Renal pelvis (tissue), 4 donors: Measurements from ENCODE around the gene CACTIN. TPM values are rescaled to one million over a fixed set of nuclear protein-coding genes. Genes with fewer than 3 reads are reported as not detected.
A peak's percentile ranks its signal among the peaks of the same experiment; 100 is the strongest.
"Not testable (repeated sequence)": the region's sequence is repeated elsewhere in the genome, so short reads cannot be mapped to it uniquely, and the experiment has no call there.

ENCODE experiments used
- DNase-seq: peaks from one replicate; pipeline ENCODE4 v3.0.0-alpha.2; 2013
- polyA plus RNA-seq, 3 donors: library from polyadenylated mRNA; unstranded; fragments of 120-200 nt; gene quantifications; one replicate each; pipeline ENCODE4 v1.2.1, GENCODE V29; 2013; ENCODE audit not compliant: insufficient read length in 3 of 3

CACTIN gene
- polyA plus RNA-seq, 3 donors = 27.4 to 30.2 (median 30.0) TPM

DNA sequence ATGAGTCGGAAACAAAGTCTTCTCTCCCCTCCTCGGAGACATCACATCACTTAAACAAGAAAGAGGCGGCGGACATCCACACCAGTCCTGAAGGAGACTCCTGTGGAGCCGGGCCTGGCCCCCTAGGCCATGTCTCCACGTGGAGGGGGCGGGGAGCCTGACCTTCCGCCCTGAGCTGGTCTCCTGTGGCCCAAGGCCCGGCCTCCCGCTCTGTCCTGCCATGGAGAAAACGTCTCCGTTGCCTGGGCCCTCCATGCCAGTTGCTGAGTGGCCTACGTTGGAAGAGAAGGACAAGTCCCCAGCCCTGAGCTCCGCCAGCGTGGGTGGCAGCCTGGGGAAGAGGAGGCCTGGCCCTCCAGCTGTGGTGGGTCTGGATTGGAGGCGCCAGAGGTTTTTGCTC is 5.5 kb upstream of the CACTIN start:
- DNase-seq = no peak

DNA sequence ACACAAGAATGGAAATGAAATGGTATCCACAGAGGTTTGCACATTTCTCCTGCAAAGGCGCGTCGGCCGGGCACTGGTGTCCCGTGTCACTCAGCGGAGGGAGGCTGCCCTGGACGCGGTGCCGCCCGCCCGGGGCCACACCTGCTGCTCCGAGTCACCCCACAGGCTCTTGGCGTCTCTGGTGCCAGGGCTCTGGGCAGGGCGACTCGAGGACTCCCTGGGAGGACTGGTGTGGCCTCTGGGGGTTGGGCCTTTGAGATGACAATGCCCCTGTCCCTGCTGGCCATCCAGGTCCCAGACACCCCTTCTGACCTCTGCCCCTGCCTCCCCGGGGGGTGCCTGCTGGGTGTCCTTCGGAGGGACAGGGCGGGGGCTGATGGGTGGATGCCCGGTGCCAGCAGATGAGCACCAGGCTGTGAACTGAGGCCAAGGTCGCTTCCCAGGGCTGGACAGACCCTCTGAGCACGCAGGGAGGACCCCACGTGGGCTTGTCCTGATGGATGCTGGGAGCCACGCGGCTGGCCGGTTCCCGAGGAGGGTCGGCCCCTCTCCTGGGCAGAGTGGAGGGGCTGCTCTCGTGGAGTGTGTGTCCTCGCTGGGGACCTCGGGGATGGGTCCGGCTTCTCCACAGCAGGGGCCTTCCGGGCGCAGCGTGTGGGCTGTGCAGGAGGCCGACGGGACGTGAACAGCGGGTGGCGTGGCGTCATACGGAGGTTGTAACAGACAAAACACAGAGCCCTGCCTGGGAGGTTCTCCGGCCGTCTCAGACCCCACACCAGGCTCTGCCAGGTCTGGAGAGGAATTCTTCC is 4.7 kb upstream of the CACTIN start:
- no peak for DNase-seq

DNA sequence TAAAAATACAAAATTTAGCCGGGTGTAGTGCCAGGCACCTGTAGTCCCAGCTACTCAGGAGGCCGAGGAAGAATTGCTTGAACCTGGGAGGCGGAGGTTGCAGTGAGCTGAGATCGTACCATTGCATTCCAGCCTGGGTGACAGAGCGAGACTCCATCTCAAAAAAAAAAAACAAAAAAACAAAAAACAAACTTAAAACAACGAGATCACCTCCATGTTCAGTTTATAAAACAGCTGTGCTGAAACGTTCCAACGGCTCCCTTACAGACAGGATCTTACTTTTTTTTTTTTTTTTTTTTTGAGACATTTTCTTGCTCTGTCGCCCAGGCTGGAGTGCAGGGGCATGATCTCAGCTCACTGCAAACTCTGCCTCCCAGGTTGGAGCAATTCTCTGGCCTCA is 2.2 kb upstream of the CACTIN start:
- DNase-seq = not testable (repeated sequence)

DNA sequence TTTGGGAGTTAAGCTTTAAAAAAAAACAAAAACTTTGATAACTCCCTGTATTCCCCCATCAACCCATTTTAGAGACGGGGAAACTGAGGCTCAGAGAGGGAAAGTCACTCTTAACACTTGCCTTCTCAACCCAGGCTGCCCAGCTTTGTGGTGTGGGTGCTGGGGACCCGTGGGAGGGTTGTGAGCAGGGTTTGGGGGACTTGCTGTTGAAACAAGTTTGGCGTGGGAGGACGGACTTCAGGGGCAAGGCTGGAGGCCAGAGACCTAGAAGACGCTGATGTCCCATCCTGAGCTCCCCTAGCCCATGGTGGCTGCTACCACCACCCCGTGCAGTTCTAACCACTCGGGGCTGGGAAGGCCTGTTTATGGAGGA is 747 bp upstream of the CACTIN start:
- DNase-seq = no peak

DNA sequence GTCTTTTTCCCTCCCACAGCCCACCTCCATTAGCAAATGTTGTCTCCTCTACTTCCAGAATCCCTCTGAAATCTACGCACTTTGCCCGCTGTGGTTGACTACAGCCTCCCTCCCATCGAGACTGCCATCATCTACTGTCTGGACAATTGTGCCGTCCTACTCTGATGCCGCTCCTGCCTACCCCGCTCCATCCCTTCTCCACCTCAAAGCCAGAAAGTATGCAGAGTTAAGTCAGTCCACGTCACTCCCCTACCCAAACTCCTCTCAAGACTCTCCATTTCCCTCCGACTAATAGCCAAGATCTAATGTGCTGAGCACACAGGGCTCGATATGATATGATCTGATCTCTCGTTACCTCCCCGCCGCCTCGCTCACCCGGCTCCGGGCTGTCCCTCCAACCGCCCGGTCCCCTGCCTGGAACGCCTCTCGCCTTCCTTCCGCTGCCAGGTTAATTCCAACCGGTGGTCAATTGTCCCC is 556 bp downstream of the CACTIN start:
- no peak for DNase-seq

DNA sequence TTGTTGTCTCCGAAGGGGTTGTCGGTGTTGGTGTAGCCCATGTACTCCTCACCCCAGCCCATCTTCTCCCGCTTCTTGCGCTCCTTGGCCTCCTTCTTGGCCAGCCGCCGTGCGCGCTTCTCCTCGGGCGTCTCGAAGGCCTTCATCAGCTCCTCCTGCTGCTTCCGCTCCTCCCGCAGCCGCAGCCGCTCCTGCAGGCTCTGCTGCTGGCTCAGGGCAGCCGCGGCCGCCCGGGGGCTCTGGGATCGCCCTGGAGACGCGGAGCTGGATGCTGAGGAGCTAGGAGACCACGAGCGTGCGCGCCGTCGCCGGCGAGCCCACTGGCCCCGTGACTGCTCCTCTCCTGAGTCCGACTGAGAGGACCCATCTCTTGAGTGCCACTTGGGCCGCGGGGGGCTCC is 2.9 kb downstream of the CACTIN start:
- no peak for DNase-seq

DNA sequence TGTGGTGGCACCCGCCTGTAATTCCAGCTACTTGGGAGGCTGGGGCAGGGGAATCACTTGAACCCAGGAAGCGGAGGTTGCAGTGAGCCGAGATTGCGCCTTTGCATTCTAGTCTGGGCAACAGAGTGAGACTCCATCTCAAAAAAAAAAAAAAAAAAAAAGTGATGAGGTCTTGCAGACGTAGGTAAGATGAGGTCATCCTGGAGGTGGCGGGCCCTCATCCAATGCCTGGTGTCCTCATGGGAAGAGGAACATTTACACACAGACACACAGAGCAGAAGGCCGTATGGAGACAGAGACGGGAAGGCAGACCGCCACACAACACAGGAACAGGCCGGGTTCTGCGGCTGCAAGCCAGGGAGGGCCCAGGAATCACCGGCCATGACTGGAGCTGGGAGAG is 4.4 kb downstream of the CACTIN start:
- DNase-seq = no peak

DNA sequence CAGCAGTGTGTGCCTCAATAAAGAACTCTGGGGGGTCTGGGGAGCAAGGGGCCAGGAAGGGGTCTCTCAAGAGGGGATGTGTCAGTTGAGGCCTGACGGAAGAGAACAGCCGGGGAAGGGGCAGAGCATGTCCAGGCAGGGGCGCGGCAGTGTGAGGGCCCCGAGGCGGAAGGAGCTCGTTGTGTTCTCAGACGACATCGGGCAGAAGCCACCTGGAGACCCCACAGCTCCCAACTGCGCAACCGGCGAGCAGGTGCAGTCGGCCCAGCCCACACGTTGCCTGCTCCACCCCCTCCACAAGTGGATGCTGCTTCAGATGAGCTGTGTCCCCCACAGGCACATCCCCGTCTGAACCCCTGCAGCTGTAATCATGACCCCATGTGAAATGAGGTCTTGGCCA is 4.9 kb downstream of the CACTIN start:
- DNase-seq = no peak

DNA sequence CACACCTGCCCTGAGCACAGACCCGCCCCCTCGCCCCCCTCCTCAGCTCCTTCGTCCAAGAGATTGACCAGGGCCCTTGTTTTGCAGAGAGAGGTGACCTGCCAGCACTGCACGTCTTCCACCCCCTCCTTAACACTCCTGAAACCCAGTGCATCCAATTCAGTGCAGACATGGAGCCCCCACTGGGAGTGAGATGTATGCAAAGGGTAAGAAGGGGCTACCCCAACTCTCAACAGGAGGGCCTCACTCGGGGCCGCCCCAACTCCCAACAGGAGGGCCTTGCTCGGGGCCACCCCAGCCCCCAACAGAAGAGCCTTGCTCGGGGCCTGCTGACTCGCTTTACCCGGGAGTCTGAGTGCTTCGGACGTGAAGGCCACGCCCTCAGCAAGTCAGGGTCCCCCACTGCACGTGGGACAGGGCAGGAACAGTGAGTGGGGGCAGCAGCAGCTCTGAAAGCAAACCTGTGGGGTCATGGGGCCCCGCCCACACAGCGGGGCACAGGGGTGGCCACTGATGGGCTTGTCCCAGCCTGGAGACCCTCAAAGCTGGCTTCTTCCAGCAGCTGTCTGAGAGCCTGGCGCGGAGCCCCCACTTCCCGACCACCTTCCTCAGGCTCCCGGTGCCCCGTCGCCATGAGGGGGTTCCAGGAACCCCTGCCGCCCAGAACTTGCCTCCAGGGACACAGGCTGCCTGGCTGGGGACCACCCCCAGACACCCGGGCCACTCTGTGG is 5.6 kb downstream of the CACTIN start:
- DNase-seq = no peak

DNA sequence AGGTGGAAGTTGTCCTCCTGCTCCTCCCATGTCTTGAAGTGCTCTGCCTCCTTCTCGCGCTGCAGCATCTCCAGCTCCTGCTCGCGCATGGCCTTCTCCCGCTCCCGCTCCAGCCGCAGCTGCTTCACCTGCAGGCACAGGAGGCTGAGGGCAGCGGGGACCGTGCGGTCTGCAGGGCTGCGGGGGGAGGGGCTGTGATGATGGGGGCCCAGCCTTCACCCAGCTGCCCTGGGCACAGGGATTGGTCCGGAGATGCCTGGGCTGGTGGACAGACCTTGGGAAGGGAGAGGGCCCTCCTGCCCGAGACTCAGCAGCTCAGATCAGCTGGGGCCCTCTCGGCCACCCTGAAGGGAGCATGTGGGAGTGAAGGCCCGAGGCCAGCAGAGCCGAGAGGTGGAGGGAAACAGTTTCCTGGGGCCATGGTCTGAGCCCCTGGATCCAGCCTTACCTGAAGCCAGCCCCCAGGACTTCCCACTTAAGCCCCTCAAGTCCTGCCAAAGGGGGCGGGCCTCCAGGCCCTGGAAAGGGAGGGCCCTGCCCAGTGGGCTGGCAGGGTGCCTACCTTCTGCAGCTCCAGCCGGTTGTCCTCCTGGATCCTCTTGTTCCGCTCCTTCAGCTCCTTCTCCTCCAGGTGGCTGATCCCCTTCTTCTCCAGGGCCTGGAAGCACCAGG is 6.3 kb downstream of the CACTIN start:
- no peak for DNase-seq

DNA sequence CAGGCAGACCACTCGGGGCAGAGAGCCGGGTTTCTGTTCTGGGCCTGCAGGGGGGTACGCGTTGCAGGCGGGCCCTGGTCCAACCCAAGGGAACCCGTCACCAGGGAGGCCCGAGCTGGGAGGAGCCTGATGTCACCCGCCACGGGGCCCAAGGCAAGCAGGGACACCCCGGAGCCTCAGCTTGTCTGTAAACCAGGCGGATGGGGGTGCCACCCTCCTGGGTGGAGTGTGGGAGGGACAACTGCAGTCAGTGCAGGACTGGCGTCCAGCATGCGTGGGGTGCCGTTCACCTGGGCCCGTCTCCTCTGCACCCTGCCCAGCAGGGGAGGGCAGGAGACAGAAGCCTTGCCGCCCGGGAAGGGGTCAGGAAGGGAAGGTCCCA is 7.0 kb downstream of the CACTIN start:
- no peak for DNase-seq

DNA sequence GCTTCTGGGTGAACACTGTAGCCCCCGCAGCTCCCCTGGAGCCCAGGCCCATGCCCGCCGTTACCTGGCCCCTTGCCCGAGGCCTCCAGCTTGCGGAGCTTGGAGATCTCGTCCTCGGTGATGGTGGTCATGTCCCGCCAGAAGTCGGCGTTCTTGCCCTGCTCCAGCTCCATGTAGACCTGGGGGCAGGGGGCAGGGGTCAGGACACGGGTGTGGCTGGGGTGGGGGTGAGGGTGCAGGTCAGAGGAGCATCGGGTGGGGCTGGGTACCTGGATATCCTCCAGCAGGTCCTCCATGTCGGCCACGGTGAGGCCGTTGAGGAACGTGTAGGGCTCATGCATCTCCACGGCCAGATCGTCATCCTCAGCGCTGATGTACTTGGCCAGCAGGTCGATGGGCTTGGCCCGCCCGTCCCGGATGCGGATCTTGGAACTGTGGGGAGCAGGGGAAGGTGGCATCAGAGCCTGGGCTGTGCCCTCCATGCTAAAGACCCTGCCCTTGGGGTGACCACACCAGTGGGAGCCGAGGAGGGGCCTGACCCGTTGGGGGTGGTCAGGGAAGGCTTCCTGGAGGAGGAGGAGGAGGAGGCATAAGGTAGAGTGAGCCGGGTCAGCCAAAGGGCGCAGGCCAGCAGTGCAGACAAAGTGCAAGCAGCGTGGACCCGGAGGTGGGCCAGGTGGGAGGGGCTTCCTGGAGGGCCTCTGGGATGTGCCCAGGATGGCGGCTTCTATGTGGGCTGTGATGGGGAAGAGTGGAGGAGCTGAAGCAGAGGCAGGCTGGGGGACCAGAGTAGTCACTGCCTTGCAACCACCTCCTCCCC is 7.6 kb downstream of the CACTIN start:
- no peak for DNase-seq

DNA sequence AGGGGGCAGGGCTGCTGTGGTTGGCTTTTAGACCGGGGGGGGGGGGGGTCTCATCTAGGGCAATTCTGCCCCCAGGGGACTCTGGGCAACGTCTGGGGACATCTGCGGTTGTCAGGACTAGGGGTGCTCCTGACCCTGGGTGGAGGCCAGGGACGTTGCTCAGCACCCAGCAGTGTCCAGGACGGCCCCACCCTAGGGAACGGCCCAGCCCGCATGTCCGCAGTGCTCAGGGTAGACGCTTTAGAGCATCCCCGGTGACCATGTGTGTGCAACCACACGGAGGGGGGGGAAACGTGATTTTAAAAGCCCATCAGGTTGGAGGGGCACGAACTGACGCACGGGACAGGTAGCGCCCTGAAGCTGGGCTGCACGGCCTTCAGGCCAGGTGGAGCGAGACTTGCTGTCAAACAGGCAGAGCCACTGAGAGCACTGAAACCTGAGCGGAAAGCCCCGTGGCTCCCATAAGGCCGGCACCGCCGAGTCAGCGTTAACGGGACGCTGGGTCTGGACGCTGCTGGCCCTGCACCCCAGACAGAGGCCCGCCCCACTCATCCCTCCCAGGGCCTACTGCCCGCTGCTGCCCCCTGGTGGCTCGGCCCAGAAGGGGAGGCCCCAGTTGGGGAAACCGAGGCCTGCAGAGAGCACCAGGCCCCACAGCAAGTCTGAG is 8.3 kb downstream of the CACTIN start:
- DNase-seq = no peak

DNA sequence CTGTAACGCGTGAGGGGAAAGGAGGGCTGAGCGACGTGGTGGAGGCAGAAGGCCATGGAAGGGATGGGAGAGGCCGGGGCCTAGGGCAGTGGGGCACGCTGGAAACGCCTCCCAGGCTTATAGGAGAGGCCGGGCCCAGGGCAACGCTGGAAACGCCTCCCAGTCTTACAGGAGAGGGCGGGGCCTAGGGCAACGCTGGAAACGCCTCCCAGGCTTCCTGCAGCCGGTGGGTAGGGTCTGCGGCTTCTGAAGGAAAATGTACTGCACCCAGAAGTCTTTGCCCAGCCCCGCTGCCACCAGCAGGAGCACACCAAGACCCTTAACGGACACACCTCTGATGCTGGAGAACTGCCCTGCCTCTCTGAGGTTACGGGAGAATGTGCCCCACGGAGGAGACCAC is 9.1 kb downstream of the CACTIN start:
- DNase-seq = no peak

DNA sequence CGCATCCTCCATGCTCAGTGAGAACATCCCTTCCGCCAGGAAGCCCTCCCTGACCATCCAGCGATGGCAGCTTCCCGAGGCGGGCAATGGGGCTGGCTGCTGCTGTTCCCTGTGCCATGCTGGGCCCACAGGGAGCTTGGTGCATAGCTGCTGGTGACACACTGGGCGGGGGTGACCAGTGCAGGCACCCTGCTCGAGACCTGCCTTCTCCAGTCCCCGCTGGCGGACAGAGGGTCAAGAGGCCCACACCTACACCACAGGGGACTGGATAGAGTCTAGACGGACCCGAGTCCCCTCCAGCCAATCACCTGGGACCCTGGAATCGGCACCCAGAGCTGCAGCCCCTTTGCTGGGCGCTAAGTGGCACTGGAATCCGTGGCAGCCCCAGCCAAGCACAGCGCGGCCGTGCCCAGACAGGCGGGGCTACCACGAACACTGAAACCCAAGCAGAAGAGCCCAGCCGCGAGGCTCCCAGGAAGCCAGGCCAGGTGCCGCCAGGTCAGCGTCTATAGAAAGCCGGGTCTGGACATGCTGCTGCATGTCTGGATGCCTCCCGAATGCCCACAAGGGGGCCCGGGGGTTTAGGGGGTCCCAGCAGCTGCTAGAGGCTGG is 11.0 kb downstream of the CACTIN start:
- no peak for DNase-seq

DNA sequence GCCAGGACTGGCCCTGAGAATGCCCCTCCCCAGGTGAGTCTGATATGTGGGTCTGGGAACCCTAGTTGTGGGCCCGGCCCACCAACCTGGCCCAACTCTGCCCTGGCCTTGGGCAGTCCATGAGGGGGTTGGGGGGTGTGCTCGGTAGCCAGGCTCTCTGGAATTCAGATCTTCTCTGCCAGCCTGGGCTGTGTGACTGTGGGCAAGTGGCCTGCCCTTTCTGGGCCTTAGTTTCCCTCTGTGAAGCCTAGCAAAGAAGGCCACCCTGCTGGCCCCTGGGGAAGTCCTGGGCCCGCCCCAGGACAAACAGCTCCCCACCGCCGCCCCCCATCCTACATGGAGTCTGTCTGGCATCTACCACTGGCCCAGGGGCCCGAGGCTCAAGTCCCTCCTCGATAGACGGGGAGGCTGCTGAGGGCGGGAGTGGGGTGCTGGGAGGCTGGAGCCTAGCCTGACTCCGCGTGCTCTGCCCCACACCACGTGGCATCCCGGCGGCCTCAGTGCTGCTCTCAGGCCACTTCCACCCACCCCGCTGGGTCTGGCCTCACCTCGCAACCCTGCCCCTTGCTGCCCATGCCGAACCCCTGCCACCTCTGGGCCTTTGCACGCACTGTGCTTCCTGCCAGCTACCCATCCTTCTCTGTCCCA is 11.6 kb downstream of the CACTIN start:
- DNase-seq = no peak

DNA sequence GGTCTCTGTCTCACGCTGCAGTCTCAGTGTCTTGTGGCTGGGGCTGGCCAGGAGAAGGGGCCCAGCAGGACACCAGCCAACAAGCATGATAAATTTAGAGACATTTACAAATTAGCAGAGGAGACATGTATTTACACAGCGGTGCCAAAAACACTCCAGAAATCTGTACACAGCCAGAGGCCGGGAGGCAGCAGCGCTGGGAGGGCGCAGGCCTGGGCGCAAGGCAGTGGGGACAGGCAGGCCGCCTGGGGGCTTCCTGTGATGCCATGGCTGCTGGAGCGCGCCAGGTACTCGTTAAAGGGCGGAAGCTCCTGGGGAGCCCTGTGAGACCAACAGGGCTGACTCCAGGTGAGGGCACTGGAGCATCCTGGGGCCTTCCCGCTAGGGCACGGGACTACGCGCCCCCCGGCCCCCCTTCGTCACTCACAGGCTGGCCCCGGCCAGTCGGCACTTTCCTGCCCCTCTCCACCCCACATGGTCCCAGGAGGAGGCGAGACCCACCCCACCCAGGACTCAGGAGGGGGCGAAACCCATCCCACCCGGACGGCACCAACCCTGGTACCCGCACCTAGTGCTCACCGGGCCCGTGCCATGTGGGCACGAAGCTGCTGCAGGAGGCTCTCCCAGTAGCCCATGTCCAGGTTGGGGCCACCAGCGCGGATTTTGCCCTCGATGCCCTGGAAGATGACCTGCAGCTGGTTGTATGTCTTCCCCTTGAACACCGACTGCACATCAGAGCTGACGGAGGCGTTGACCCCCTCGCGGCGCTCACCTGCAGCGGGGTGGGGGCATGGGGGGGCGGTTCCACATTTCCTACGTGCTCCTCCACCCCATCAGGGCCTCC is 12.6 kb downstream of the CACTIN start:
- peak; percentile 20 for DNase-seq

DNA sequence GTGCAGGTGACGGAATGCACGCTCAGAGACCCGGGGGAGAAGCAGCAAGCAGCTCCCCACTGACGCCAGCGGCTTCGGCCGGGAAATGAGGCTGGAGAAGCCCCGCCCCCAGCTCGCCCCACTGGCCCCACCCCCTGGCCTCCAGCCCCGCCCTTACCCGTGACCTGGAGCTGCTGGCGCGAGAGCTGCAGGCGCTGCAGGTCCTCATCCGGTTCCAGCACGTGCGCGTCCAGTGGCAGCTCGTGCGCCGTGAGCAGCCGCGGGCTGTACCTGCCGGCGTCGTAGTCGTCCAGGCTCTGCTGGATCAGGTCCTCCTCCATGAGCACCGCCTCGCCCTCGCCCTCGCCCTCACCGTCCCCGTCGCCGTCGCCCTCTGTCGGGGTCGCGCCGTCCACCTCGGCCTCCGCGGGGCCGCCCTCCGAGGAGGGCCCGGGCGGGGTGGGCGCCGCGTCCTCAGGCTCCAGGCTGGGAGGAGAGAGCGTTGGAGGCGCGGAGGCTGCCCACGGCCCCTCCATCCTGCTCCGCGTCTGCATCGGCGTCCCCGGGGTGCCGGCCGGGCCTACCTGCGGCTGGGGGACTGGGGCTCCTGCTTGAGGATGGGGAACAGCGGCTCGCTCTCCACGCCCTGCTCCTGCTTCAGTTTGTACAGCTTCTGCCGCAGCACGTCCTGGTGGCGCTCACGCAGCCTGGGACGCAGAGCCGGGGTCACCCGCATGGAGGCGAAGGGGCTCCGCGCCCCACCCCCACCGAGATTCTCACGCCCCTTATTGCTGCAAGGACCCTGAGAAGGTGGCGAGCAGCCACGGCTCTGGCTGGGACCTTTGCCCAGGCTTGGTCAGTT is 13.5 kb downstream of the CACTIN start:
- no peak for DNase-seq

DNA sequence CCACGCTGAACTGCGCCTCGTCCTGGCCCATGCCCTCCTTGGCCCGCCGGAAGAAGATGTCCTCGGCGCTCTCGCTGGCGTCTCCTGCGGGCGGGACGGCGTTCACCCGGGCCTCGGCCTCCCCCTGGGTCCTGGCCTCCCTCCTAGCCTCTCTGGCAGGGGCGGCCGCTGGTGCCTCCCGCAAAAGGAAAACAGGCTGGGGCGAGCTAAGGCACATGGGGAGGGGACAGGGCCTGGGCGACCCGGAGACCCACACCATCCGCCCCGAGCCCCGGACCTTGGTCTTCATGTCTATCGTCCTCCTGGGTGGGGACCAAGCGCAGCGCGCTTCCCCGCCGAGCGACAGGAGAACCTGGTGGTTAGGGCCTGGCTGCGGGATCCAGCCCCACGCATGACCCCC is 14.3 kb downstream of the CACTIN start:
- no peak for DNase-seq
